GM19035 (cell line): ENCODE data around the gene TOR3A.
"Not testable (repeated sequence)": the region's sequence is repeated elsewhere in the genome, so short reads cannot be mapped to it uniquely, and the experiment has no call there.

Experiments used
- ATAC-seq: cut with Tn5 transposase; IDR thresholded peaks from one replicate; pipeline ENCODE4 v1.9.1; 2021; ENCODE audit not compliant: unreplicated experiment

TOR3A gene

GRCh38 chr1:179104611-179105250 is 22.9 kb downstream of the TOR3A start:
- ATAC-seq, result no peak

GRCh38 chr1:179105393-179105792 is 23.5 kb downstream of the TOR3A start:
- no peak for ATAC-seq

GRCh38 chr1:179107706-179108629 is 26.1 kb downstream of the TOR3A start:
- no peak for ATAC-seq

- no peak for ATAC-seq
Measured at GRCh38 chr1:179108644-179109043, 26.8 kb downstream of the TOR3A start.

GRCh38 chr1:179115181-179115580 is 33.3 kb downstream of the TOR3A start:
- no peak for ATAC-seq

GRCh38 chr1:179119513-179119912 is 37.6 kb downstream of the TOR3A start:
- ATAC-seq, result no peak

- ATAC-seq, result no peak
Measured at GRCh38 chr1:179120736-179121135, 38.9 kb downstream of the TOR3A start.

GRCh38 chr1:179121159-179121938 is 39.5 kb downstream of the TOR3A start:
- ATAC-seq, result no peak

- no peak for ATAC-seq
Measured at GRCh38 chr1:179124873-179125272, 43.0 kb downstream of the TOR3A start.

GRCh38 chr1:179126338-179127060 is 44.6 kb downstream of the TOR3A start:
- no peak for ATAC-seq

GRCh38 chr1:179127163-179127895 is 45.5 kb downstream of the TOR3A start:
- no peak for ATAC-seq

GRCh38 chr1:179128520-179128919 is 46.6 kb downstream of the TOR3A start:
- ATAC-seq, result no peak

GRCh38 chr1:179129702-179130473 is 48.0 kb downstream of the TOR3A start:
- peak; percentile 98 for ATAC-seq

- ATAC-seq, result not testable (repeated sequence)
Measured at GRCh38 chr1:179135168-179135567, 53.3 kb downstream of the TOR3A start.

GRCh38 chr1:179135707-179136106 is 53.8 kb downstream of the TOR3A start:
- not testable (repeated sequence) for ATAC-seq

- ATAC-seq, result no peak
Measured at GRCh38 chr1:179137617-179138255, 55.9 kb downstream of the TOR3A start.

- not testable (repeated sequence) for ATAC-seq
Measured at GRCh38 chr1:179138755-179139154, 56.9 kb downstream of the TOR3A start.

GRCh38 chr1:179141592-179142251 is 59.9 kb downstream of the TOR3A start:
- no peak for ATAC-seq
